HG02678 (cell line): ENCODE results near the gene C5.
"Not testable (repeated sequence)": the region's sequence is repeated elsewhere in the genome, so short reads cannot be mapped to it uniquely, and the experiment has no call there.

Experiments used
- ATAC-seq: cut with Tn5 transposase; IDR thresholded peaks from one replicate; pipeline ENCODE4 v1.9.1; 2021; ENCODE audit warnings: mild to moderate bottlenecking, moderate library complexity; ENCODE audit not compliant: unreplicated experiment

Gene C5

DNA sequence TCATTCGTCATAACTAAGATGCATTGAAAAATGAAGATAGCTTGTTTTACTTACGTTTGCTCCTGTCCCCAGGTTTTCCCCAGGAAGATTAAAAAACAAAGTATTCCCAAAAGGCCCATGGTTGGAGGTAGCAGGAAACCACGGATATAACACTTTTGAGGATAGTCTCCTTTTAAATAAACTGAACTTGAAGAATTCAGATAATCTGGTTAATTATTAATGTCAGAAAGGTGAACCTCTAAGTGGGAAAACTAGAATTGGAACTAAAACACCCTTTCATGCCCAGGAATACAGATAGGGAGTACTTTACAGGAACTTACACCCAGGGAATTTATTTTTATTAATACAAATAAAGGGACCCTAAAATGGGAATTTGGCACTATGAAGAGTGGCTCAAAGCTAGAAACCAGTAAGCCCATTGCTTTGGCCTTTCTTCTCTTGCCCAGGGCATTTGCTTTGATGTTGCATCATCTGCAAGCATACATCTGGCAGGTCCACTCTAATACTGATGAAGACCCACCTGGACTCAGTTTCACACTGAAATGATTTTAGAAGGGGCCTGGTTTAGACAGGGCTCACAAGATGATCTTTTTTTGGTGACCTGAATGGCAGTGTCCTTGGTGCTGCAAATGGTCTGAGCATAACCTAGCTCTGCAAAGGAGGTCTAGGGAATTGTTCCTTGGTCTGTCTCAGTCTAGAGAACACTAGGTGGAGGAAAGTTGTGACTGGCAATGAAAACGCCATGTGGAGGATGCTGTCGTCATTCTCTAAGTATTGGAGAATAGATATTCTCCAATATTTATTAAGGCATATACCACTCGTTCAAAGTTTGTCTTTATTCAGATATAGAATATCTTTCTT lies at the start of gene C5:
C5 (minus strand) TSS at position 148 of the 861 bp plus-strand sequence; CDS start at position 119, 29 bp downstream.
- ATAC-seq, result no peak

DNA sequence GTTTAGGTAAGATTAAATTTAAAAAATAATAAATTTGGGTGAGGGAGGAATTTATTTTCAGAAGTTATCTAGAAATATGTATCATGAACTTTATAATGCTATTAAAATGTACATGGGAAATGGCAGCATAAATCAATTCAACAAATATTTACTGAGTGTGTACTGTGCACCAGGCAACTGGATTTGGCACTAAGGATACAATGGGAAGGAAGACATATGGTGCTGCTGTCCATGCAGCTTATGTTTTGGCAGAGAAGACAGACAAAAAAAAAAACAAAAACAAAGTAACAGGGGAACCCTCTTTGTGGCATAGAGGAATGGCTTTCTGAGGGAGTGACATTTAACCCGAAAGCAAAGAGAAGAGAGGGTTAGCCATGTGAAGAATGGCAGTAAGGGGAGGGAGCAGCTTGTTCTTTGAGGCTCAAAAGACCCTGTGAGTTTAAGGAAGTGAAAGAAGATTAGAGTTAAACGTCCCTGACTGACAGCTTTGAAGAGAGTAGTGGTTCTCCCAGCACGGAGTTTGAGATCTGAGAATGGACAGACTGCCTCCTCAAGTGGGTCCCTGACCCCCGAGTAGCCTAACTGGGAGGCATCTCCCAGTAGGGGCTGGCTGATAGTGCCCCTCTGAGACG lies 48.6 kb upstream of the C5 start:
- no peak for ATAC-seq

DNA sequence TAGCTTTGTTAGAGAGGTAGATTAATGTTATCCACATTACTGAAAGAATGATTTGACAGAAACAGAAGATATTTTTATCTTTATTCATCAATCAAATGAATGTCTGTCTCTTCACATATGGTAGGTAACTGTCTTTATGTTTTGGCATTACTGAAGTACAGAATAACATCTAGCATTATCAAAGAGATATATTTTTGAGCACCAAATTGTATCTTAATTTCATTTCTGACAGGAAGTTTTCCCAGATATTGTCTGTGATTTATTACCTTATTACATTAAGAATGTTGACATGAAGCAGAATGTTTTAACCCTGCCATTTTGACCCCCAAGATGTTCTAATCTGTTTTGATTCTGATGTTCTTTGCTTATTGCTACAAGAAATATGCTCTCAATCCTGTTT lies 45.0 kb upstream of the C5 start:
- ATAC-seq, result no peak

DNA sequence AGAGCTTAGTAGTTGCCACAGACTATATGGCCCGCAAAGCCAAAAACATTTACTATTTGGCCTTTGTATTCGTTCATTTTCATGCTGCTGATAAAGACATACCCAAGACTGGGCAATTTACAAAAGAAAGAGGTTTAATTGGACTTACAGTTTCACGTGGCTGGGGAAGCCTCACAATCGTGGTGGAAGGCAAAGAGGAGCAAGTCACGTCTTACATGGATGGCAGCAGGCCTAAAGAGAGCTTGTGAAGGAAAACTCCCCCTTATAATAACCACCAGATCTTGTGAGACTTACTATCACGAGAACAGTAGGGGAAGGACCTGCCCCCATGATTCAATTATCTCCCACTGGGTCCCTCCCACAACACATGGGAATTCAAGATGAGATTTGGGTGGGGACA lies 40.7 kb upstream of the C5 start:
- ATAC-seq, result not testable (repeated sequence)

DNA sequence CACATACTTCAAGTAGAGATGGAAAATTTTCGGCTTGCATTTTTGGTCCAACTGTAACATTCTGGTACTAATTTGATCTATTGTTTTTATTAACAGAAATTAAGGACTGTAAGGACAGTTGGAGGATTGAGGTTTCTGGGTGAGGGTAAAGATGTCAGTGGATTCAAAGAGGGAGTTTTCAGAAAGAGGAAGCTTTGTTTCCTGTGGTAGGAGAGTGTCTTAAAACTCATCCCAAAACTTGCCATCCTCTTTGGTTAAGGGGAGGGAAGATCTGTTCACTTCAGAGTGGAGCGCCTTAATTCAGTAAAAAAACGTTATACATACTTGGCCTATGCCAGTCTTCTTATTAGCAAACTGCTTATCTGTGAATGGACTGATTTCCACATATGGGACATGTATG lies 38.5 kb upstream of the C5 start:
- ATAC-seq, result no peak

DNA sequence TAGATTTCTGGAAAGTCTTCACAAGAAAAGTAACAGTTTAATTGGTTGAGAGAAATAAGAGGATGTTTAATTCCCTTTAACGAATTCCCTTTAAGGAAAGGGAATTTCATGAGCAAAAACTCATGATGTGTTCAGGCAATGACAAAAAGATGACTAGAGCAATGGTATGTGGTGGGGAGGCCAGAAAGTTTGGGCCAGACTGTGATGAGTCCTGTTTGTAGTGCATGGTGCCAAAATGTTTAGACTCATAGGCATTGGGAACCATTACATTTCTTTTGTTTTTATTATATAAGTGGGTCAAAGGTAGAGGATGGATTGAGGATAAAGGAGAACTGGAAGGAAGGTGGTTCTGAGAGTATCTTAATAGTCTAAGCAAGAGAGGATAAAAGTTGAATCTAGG lies 35.6 kb upstream of the C5 start:
- no peak for ATAC-seq

DNA sequence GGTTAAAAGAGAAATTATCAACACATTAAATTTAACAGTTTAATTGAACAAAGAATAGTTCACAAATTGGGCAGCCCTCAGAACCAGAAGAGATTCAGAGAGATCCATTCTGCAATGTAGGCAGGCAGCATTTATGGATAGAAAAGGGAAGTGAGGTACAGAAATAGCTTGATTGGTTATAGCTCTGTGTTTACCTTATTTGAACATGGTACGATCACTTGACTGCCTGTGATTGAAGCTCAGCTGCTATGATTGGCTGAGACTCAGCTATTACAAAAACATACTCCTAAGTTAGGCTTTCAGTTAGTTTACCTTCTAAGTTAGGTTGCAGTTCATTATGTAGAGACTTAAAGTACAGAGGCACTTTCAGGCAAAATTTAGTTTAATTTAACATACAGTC lies 32.0 kb upstream of the C5 start:
- ATAC-seq, result no peak

DNA sequence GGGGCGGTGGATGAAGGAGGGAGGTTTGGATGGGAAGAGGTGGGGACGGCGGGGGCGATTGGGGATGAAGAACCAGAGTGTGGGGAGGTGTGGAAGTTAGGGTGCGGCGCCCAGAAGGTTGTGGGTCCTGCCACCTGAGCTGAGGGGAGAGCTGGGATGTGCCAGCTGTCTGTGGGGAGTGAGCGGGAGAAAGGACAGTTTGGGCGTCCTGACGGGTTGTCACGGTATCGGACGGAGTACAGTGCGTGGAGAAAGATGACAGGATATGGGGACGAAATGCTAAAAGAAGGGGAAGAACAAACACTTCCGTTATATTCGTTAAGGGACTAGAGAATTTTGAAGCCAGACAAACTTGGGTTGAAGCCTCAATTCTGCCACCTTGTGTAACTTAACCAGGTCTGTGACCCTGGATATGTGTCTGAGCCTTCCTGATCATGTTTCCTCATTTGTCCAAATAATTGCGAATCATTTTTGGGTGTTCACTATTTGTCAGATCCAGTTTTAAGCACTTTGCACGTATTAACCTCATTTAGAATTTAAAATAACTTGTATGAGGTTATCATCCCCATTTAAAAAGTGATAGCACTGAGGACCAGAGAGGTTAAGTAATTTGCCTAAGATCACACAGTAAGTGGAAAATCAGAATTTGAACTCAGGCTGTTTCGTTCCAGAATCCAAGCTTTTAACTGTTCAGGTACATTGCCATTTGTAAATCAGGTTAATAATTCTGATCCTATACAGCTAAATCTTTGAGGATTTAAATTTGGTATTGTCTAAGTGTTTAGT lies 25.4 kb upstream of the C5 start:
- peak; percentile 3 for ATAC-seq

DNA sequence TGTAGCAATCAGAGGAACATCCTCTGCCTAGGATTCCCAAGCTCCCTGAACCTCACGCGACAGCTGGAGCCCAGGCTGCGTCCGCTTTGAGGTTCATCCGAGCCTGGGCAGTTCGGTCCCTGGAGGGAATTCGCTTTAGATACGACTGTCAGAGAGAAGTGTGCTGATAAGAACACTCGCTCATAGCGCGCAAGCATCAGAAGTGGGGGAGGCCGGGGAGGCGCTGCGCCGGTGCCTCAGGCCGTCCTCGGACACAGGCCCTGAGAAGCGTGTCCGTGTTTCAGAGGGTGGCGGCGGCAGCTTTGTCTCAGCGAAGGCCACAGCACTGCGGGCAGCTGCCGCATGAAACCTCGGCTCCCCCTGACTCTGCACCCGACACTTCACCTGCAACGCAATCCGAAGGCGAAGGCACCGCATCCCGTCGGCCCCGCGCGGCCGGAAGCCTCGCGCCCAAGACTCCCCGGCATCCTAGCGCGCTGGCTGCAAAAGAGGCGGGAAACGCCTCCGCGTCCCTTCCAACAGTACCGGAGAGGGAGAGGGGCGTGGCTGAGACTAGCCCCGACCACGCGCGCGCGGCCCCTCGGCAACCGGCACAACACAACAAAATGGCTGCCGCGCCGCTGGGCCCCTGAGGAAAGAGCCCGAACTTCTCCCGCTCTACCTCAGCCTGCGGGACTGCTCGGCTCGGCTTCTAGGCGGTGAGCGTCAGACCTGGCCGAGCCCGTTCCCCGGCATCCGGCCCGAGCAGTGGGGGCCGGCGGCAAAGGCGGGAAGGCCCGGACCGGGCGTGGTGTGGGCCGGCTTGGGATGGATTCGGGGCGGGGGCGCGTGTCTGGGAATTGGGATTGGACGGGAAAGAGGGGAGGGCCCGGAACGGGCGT lies 24.5 kb upstream of the C5 start, which contains the start of gene CNTRL:
CNTRL (plus strand) TSS at position 586 of the 881 bp plus-strand sequence. CDS start 13,372 bp downstream, outside the sequence.
- ATAC-seq, result peak; percentile 70

DNA sequence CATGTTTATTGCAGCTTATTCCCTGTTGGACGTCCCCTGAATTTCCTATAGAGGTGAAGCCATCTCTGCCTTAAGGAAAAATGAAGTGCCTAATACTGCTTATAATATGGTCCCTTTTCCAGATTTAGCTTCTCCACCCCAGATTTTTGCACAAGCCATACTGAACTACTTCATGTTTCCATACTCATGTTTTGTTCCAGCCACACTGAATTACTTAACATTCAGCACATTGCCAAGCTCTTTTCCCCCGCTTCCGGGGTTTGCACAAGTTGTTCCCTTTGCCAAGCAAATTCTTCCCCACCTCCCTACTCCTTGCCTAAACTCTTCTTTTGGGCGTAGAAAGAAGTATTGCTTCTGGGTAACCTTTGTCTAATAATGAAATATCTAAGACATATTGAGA lies 23.0 kb upstream of the C5 start:
- ATAC-seq, result no peak

DNA sequence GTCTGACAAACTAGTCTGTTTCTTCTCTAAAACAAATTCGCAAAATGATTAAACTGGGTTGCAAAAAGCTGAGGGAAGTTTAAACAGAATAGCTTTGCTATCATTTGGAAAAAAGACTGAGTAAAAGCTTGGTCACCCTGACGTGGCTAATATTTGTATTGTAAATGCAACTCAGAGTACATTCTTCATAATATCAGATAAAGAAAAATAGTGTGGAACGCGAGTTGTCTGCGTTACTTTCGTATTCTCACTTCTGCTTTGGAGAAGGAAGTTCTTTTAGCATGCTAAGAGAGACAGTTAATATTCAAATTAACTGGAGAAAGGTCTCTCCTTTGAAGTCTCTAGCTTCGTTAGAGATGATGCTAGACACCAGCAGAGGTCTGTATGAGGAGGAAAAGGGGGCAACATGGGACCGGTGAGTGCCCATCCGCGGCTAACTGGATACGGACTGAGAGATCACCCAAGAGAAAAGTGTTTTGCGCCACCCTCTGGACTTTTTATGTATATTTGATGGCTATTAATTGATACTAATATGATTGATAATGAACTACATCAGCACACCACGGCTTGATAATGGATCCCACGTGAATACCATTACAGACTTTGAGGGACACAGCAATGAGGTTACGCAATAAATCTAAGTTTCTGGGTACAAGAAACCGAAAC lies 21.8 kb upstream of the C5 start:
- peak; percentile 44 for ATAC-seq

DNA sequence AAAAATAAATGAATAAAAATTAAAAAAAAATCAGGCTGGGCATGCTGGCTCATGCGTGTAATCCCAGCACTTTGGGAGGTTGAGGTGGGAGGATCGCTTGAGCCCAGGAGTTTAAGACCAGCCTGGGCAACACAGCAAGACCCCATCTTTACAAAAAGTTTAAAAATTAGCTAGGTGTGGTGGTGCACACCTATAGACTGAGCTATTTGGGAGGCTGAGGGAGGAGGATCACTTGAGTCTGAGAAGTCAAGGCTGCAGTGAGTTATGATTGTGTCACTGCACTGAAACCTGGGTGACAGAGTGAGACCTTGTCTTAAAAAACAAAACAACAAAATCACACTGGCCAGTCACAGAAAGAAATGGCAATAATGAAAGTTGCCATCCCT lies 21.3 kb upstream of the C5 start:
- ATAC-seq, result no peak

DNA sequence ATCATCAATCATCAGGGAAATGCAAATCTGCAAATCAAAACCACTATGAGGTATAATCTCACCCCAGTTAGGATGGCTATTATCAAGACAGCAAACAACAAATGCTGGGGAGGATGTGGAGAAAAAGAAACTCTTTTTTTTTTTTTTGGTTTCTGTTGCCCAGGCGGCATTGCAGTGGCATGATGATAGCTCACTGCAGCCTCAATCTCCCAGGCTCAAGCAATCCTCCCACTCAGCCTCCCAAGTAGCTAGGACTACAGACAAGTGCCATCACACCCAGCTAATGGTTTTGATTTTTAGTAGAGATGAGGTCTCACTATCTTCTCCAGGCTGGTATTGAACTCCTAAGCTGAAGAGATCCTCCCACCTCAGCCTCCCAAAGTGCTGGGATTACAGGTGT lies 19.3 kb upstream of the C5 start:
- ATAC-seq, result no peak

DNA sequence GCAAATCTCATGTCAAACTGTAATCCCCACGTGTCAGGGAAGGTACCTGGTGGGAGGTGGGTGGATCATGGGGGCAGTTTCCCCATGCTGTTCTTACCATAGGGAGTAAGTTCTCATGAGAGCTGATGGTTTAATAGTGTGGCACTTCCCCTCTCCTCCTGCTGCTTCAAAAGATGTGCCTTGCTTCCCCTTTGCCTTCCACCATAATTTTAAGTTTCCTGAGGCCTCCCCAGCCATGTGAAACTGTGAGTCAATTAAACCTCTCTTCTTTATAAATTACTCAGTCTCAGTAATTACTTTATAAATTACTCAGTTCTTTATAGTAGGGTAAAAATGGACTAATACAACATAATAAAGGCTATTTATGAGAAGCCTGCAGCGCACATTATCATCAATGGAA lies 17.6 kb upstream of the C5 start:
- no peak for ATAC-seq

DNA sequence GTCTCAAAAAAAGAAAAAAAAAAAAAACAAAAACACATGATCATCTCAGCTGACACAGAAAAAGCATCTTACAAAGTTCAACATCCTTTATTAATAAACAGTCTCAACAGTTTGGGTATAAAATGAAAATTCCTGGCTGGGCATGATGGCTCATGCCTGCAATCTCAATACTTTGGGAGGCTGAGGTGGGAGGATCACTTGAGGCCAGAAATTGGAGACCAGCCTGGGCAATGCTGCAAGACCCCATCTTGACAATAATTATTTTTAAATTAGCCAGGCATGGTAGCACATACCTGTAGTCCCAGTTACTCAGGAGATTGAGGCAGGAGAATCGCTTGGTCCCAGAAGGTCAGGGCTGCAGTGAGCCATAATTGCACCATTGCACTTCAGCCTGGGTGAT lies 16.8 kb upstream of the C5 start:
- no peak for ATAC-seq

DNA sequence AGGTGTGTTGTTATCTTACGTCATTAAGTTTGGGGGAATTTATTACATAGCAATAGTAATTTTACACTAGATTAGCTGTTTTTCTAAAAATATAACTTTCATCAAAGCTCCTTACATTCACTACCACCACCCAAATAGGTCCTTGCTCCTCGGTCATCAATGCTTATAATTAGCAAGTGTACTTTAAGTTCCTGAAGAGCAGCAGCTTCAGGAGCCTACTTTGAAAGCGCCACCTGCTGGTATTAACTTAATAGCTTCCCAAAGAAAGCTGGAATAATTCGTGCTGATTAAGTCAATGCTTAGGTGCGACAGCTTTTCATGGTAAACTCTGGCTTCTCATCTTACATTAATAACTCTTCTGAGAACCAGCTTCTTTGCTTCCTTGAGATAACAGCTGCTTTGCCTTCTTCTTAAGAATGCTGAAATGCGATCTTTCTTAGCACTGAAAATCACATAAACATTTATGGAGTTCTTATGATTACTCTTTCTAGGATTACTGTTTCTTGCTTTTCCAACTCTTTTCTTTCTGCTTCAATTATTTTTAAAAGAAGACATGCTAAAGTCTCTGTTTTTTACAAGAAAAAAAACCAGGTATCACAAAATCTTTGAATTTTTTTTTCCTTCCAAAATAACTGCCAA lies 10.0 kb upstream of the C5 start:
- no peak for ATAC-seq

DNA sequence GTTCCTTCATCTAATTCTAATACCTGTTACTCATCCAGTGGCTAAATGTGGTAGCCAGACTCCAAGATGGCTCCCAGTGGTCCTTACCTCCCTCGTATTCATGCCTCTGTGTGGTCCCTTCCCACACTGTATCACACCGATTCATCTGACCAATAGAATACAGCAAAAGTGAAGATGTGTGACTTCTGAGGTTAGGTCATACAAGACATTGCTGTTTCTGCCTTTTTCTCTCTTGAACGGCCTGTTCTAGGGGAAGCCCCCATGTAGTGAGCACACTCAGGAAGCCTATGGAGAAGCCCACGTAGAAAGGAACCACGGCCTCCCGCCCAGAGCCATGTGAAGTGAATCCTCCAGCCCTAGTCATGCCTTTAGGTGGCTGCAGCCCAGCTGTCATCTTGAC lies 9.4 kb upstream of the C5 start:
- ATAC-seq, result no peak

DNA sequence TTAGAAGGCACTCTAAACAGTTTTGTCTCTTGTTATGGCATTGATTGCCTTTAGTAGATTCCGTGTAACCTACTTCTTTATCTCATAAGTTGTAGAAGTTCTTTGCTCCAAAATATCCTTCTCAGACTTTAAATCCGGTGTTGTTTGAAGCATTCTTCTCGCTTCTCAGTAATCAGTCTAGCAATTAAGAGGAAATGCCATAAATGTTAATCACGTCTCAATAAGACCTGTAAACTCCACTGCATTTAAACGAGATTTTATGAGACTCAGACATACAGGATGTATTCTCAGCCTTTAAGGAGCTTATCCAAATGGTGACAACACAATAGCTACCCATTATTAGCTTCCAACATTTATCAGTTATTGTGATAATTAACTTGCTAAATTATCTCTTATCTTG lies 7.7 kb upstream of the C5 start:
- ATAC-seq, result no peak

DNA sequence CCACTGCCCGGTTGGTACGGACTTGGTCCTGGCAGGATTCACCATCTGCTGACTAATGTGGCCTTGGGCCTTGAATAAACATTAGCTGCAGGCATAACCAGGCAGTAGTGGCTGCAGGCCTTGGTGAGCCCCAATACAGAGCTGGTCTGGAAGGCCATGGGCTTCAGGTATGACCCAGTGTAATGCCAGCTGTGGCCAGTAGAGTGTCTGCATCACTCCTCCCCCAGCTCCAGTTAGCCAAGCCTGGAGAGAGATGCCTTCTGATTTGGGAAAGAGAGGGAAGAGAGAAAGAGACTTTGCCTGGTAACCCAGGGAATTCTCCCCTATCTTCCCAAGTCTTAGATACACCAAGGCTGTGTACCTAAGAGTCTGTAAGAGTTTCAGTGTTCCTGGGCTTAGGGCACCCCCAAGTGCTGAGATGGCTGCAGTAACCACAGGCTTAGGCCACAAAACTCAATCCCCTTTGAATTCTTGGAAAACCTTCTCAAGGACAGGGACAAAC lies 5.6 kb upstream of the C5 start:
- ATAC-seq, result no peak
